Pancreas (tissue), 10 donors: ENCODE data around the gene TMEM158. TPM values are rescaled to one million over a fixed set of nuclear protein-coding genes. Genes with fewer than 3 reads are reported as not detected.

ENCODE experiments used
- ATAC-seq, 4 donors: fragments of 200-7000 bp; cut with Tn5 transposase; one replicate each; pipeline versions ENCODE4 v1.8.0 to v1.9.1; 2020; ENCODE audit warnings: mild to moderate bottlenecking in 4 of 4, moderate library complexity in 4 of 4
- DNase-seq, 6 donors: peaks; one replicate each; pipeline ENCODE4 v3.0.0-alpha.2; 2020
- FAIRE-seq: peaks from 2 replicates; lab custom pipeline; 2012; peaks lifted over from hg19 to GRCh38; lab: Jason Lieb, UNC
- H3K27ac ChIP-seq, 4 donors: fragments of 200-600 bp; sonication (generic); 1 replicate in 3 of 4; 2 replicates in 1 of 4; pipeline versions ENCODE4 v1.5.0 to v1.8.0; 2020
- H3K27me3 ChIP-seq, 4 donors: fragments of 200-600 bp; one replicate each; pipeline ENCODE4 v1.8.0; 2021
- H3K36me3 ChIP-seq, 3 donors: fragments of 200-600 bp; sonication (generic) in 1 of 3; one replicate each; pipeline versions ENCODE4 v1.5.0 to v1.8.0; 2020 to 2021
- H3K4me1 ChIP-seq, 3 donors: fragments of 200-600 bp; one replicate each; pipeline ENCODE4 v1.8.0; 2021
- H3K4me3 ChIP-seq, 4 donors: fragments of 200-600 bp; sonication (generic) in 2 of 4; one replicate each; pipeline versions ENCODE4 v1.5.0 to v1.8.0; 2020 to 2021
- H3K9me3 ChIP-seq, 4 donors: fragments of 200-600 bp; one replicate each; pipeline ENCODE4 v1.8.0; 2021
- WGBS, 2 donors: extraction: QIAGEN DNeasy Blood & Tissue Kit; methylation state at CpG; one replicate each; pipeline ENCODE4 v1.1.7; 2013; 5-methylcytosine and 5-hydroxymethylcytosine counted together
- intact Hi-C, 3 donors: fragments of 100-400 bp; cut with DNase I; formaldehyde crosslinking; loops; one replicate each; pipeline versions ENCODE4 v1.11.1 to v1.14.2; 2022
- polyA plus RNA-seq, 2 donors: library from polyadenylated mRNA; stranded (reverse); fragments of 200-250 nt; gene quantifications; one replicate each; pipeline ENCODE4 v1.2.3, GENCODE V29; 2013
- total RNA-seq, 6 donors: library from RNA; stranded (reverse); fragmentation: NEBNext Ultra II Directional in 4 of 6; extraction: Animal tissue kit (Norgen Biotek cat#: 25700) in 4 of 6; gene quantifications; one replicate each; pipeline versions ENCODE4 v1.2.1 to v1.2.4, GENCODE V29; 2021 to 2023
- TF ChIP-seq, protein P1 (sequence below), 4 donors: fragments of 200-600 bp; sonication (generic) in 3 of 4; IDR thresholded peaks; one replicate each; pipeline versions ENCODE4 v1.5.0 to v1.8.0; 2021; ENCODE audit warnings: antibody characterized with exemption in 4 of 4
- donor health status: healthy with polysubstance abuse.
- donor health status: DM: no; HTN: no; CAD: no; lungs with moderate emphysema.
- donor health status: DM: no; HTN: no; CAD: no.
- donor health status: control.
- donor health status: control.
- donor health status: Bipolar disorder and iron deficiency.
- donor health status: DM: yes; HTN: yes; CAD: no.
- donor health status: DM: no; HTN: no; CAD: no.
- donor health status: DM: no; HTN: no; CAD: no.
- donor health status: DM: yes; HTN: yes; CAD: no.

The TMEM158 gene
- total and polyA plus RNA-seq, 8 donors: 1.3 to 5.4 (median 2.3) TPM

DNA sequence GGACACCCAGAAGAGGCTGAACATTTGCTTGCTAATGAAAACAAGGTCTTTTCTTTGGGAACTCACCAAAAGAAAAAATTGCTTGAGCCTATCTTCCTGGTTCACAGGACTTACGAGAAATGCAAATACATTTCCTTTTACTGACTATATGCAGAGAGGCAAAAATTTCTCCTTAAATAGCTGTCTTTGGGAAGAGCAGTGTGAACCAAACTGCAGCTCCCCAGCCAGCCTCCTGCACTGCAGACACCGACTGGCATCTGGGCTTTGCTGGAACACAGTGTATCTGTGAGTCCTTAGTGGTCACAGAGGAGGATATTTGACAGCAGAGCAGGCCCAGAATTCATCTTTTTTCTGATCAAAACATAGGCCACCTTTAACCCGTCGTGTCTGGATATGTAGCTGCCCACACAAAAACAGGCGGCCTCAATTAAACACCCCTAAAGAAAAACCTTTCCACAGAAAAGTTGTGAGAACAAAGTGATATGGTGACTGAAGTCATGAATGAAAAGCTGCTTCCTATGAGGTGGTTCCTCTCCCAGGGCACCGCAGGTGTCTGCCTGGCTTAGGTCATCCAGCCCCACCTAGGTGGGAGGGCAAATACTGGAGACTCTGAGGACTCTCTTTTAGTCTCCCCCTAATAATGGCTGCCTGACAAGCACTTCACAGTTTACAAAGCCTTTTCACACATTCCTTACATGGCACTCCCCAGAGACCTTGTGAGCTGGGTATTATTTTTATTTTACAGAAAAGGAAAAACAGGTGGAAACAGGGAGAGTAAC lies 46.1 kb upstream of the TMEM158 start:
- 67 to 70% methylated on average over 6 of the region's 6 CpGs for WGBS, 2 donors
- no peaks in the 10 kb centered on the region for H3K27me3 ChIP-seq
- no peak for ATAC-seq

DNA sequence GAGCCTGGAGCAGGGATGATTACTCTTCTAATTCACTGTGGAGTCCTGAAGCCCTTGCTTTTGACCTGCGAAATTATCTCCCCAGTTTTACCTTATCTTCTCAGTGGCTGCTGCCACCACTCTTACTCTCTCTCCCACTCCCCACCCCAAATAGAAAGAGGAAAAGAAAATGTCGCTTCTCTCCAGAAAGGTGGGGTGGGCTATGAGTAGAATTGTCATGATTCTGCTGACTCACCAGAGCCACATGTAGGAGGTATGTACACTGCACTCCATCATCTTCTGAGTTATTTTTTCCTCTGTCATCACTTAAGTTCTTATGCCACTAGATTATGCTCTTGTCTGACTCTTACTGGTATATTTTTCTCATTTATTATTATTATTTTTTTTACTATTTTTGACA lies 43.9 kb upstream of the TMEM158 start:
- H3K27ac ChIP-seq: no peak overlapping the region
- FAIRE-seq (no peak), DNase-seq (no peak), ATAC-seq (no peak)
- intact Hi-C loops: no loop called here
- WGBS, 2 donors: 51 to 62% methylated on average over 2 of the region's 2 CpGs
- H3K27me3 ChIP-seq: no peaks in the 10 kb centered on the region
- no peaks in the 10 kb centered on the region for H3K9me3 ChIP-seq
- no peak overlapping the region for H3K4me3 ChIP-seq
- no peaks in the 10 kb centered on the region for H3K4me1 ChIP-seq
- H3K36me3 ChIP-seq: no peaks in the 10 kb centered on the region
- TF ChIP-seq, protein P1, sequence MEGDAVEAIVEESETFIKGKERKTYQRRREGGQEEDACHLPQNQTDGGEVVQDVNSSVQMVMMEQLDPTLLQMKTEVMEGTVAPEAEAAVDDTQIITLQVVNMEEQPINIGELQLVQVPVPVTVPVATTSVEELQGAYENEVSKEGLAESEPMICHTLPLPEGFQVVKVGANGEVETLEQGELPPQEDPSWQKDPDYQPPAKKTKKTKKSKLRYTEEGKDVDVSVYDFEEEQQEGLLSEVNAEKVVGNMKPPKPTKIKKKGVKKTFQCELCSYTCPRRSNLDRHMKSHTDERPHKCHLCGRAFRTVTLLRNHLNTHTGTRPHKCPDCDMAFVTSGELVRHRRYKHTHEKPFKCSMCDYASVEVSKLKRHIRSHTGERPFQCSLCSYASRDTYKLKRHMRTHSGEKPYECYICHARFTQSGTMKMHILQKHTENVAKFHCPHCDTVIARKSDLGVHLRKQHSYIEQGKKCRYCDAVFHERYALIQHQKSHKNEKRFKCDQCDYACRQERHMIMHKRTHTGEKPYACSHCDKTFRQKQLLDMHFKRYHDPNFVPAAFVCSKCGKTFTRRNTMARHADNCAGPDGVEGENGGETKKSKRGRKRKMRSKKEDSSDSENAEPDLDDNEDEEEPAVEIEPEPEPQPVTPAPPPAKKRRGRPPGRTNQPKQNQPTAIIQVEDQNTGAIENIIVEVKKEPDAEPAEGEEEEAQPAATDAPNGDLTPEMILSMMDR (IDR thresholded peaks at IDR 0.05): no peak

More for the DNA sequence above, 46.1 kb upstream of the TMEM158 start:
- H3K36me3 ChIP-seq: no peaks in the 10 kb centered on the region
- no peaks in the 10 kb centered on the region for H3K4me1 ChIP-seq
- intact Hi-C loops: no loop called here
- no peak overlapping the region for H3K4me3 ChIP-seq
- FAIRE-seq: no peak
- H3K9me3 ChIP-seq: no peaks in the 10 kb centered on the region
- TF ChIP-seq, protein P1 (IDR thresholded peaks at IDR 0.05): no peak
- no peak for DNase-seq
- H3K27ac ChIP-seq: no peak overlapping the region

DNA sequence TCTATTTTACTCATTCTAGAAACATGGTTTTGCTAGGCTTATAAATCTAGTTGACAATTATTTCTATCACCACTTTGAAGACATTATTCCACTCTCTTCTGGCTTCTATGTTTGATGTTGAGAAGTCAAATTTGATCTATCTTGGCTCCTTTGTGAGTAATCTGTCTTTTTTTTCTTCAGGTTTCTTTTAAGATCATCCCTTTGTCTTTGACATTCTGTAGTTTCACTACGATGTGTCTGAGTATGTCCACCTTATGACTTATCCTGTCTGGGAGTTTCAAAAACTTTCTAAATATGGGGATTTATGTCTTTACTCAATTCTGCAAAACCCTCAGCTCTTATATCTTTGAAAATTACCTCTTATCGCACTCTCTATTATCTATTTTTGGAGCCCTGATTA lies 41.0 kb upstream of the TMEM158 start:
- Histone ChIP-seq H3K27ac (no peak overlapping the region), H3K27me3 (no peaks in the 10 kb centered on the region), H3K36me3 (no peaks in the 10 kb centered on the region), H3K4me3 (no peak overlapping the region), H3K9me3 (no peaks in the 10 kb centered on the region), H3K4me1 (no peaks in the 10 kb centered on the region)
- 69 to 81% methylated on average over 2 of the region's 2 CpGs for WGBS, 2 donors
- DNase-seq (no peak), FAIRE-seq (no peak), ATAC-seq (no peak)
- TF ChIP-seq, protein P1 (IDR thresholded peaks at IDR 0.05): no peak
- intact Hi-C loops: no loop called here

DNA sequence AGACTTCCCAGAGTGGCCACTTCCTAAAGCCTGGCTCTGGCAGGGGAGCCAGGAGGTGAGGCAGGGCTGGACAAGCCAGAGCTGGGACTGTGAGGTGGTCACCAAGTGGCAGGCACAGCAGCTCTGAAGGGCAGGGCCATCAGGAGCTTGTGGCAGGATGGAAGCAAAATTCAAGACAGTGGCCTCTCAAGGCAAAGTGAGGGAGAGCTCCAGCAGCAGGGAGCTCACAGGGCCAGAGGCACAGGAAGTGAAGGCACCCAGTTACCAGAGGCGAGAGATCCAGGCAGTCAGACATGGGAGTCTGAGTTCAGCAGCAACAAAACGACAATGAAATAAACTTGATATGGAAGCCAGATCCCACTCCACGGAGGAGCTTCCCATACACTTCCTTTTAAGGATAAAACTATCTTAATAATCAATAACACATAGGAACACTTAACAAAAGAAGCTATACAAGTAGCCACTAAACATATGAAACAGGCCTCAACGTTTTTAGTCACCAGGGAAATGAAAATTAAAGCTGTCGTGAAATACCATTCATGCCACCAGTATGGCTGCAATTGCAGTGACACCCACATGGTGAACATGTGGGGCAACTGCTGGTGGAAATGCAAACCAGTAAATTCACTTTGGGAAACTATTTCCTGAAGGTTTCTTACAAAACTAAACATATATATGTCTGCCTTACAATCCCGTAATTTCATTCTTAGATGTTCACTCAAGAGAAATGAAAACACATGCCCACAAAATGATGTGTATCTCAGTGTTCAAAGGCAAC lies 35.4 kb upstream of the TMEM158 start:
- Histone ChIP-seq H3K4me1 (no peaks in the 10 kb centered on the region), H3K4me3 (no peak overlapping the region), H3K27ac (no peak overlapping the region), H3K9me3 (no peaks in the 10 kb centered on the region), H3K27me3 (no peaks in the 10 kb centered on the region), H3K36me3 (no peaks in the 10 kb centered on the region)
- FAIRE-seq: no peak
- no peak for ATAC-seq
- DNase-seq: no peak
- intact Hi-C loops: no loop called here
- WGBS, 2 donors: 63 to 71% methylated on average over 6 of the region's 6 CpGs
- TF ChIP-seq, protein P1 (IDR thresholded peaks at IDR 0.05): no peak

DNA sequence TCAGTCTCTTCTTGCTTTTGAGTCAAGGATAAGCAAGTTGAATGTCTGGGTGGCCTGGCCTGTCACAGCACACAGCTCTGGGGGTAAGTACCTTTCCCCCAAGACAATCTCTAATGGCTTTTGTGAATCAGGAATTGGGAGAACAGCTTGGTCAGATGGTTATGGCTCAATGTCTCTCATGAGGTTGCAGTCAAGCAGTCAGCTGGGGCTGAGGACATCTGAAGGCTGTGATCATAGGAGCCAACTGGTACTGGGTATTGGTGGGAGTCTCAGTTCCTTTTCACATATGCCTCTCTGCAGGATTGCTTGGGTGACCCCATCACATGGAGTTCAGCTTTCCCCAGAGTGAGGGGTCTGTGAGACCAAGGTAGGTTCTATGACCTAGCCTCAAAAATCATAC lies 33.0 kb upstream of the TMEM158 start:
- intact Hi-C loops: no loop called here
- H3K4me1 ChIP-seq: no peaks in the 10 kb centered on the region
- ATAC-seq (no peak), FAIRE-seq (no peak), DNase-seq (no peak)
- no peaks in the 10 kb centered on the region for H3K9me3 ChIP-seq
- H3K36me3 ChIP-seq: no peaks in the 10 kb centered on the region
- no peaks in the 10 kb centered on the region for H3K27me3 ChIP-seq
- H3K27ac ChIP-seq: no peak overlapping the region
- TF ChIP-seq, protein P1 (IDR thresholded peaks at IDR 0.05): no peak
- H3K4me3 ChIP-seq: no peak overlapping the region
